HG03196 (cell line): Measurements from ENCODE around the gene PLAAT1.

Experiments
- ATAC-seq: cut with Tn5 transposase; IDR thresholded peaks from one replicate; pipeline ENCODE4 v1.9.1; 2021; ENCODE audit not compliant: unreplicated experiment

PLAAT1 gene

DNA sequence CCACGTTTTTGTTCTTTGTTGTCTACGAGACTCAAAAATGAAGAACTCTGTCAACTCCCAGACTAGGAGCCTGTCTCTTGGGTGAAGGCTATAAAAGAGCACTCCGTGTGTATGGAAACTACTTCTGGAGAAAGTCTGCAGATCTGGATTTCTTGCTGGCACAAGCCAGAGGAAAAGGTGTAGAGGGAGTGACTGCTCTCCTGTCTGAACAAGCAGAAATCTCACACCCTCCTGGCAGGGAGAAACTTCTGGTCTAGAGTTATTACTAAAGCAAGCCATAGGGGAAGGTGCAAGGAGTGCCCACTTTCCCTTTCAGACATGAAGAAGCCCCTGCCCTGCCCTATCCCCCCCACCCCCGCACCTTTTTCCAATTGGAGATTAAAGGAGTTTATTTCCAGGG, 9.5 kb downstream of the PLAAT1 start:
- no peak for ATAC-seq

DNA sequence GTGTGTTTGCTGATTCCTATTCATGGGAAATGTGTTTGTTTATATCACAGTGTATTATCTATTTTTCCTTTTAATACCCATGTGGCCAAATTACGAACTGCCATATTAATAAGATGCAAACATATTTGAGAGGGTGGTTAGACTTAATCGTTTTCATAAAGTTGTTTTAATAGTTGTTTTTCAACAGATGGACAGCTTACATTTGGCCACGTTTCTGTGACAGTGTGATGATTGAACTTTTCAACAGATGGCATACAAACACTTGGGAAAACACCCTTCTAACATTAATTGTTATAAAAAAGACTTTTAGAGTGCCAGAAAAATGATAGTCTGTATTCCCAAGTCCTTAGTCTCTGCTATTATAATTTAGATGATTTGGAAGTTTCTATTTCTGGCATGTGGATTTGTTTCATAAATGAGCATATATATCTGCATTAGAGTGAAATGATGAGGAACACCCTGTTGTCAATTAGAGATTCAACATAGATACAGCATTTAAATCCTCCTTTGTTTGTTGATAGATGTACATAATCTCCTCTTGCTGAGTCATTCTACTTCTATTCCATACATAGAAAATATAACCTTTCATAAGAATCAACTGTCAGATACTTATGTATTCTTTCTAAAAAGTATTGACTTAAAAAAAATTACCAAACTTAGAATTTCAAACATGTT, 13.1 kb downstream of the PLAAT1 start:
- ATAC-seq = no peak

DNA sequence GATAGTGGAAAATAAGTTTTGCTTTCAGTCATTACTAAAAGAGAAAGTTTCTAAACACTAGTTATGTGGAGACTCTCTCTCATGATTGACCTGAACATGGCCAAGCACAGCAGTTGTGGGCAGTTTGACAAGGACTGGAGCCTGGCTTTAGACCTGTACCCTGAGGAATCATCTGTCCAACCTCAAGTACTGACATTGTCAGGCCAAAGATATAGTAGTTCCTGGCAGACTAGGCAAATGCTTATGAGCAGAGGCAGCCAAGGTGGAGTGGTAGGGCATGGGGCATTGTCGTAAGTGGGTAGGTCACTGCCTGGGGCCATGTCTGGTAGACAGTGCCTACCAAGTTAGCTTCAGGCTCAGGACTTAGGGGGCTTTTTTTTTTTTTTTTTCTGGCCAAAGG, 20.9 kb downstream of the PLAAT1 start:
- ATAC-seq = no peak

DNA sequence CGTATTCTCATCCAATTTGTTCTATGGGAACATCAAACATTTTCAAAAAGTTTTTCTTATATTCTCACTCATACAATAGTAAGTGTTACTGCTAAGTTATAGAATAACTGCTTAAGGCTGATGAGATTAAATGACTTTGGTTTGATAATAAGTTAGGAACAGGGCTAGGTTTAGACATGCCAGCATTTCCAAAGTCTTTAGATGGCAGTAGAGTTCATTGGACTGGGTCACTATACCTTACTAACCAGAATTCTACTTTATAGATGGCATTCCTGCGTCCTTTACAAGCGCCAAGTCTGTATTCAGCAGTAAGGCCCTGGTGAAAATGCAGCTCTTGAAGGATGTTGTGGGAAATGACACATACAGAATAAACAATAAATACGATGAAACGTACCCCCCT, 21.7 kb downstream of the PLAAT1 start:
- no peak for ATAC-seq

DNA sequence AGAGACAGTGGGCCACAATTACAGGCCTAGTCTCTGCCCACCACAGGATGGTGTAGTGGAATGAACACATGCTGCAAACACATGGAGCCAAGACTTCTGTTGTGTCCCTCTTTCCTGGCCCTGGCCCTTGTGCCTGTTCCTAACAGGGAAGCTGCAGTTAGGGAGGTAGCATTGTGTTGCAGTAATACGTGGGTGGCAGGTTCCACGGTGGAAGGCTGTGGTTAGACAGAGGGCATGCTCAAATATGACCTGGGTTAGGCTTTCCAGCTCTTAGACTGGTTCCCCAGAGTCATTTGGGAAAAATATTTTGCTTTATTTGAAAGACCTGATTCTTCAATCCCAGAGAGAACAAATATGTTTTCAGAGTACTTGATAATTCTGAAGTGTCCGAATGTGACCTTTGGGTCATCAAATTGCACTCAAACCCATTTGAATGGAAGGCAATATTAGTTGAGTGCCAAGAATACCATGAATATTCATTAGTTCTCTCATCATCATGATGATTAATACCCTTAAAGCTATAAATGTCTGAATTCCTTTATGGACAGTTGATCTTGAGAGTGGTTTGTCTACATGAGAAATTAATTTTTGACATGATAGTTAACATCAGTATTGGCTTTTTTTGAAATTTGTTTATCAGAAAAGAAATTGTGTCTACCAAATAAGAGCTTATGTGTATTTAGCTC, 28.5 kb downstream of the PLAAT1 start:
- ATAC-seq = no peak

DNA sequence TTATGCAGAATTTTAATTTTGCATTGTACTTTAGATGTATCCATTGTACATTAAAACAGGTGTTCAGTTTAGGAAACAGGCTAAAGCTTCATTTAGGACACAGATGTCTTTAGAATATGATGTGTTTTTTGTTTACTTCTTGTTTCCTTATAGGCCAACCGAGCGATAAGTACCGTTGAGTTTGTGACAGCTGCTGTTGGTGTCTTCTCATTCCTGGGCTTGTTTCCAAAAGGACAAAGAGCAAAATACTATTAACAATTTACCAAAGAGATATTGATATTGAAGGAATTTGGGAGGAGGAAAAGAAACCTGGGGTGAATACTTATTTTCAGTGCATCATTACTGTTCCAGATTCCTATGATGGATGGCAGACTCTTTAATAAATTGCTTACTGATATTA, 29.4 kb downstream of the PLAAT1 start:
- ATAC-seq = no peak

DNA sequence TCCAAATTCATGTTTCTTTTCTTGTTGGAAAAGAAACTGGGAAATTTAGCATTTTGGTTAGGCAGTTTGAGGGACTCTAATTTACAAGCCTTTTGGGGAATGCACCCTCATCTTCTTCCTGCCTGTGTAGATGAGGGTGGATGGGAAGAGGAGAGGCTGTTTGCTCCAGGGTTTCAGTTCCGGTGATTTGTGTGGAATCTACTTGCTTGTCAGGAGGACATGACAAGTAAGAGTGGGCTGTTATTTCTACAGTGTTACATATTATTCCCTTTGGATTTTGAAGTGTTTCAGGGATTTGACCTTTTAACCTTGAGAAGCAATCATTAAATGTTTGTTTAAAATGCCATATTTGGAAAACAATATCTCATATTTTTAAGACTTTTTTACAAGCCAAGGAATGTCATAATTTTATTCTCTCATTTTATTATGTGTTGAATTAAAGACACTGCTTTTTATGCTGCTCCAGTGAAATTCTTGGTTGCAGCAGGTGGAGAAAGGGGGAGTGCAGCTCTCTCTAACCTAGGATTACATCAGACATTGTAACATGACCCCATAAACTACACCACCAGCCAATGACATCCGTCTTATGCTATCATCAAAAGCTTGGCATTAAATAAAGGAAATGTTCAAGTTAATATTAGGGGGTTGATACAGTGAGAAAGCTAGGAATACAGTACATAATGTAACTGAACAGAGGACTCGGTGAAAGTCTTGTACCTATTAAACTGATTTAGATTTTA, 30.2 kb downstream of the PLAAT1 start:
- ATAC-seq = no peak

DNA sequence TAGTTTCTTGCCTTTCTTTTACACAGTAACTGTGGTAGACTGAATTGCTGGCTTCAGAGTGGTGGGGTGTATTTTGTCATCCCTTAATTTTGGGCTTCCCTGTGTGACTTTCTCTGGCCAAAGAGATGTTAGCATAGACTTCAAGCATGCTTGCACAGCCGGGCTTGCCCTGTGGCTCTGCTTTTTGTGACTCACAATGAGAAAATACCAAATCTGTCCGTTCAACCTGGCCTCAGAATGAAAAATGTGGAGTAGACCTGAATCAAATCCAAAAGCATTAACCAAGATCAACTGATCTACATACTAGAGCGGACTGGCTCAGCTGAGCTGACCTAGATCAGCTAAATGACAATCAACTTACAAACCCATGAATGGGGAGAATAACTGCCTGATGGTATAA, 51.4 kb downstream of the PLAAT1 start:
- ATAC-seq = no peak

DNA sequence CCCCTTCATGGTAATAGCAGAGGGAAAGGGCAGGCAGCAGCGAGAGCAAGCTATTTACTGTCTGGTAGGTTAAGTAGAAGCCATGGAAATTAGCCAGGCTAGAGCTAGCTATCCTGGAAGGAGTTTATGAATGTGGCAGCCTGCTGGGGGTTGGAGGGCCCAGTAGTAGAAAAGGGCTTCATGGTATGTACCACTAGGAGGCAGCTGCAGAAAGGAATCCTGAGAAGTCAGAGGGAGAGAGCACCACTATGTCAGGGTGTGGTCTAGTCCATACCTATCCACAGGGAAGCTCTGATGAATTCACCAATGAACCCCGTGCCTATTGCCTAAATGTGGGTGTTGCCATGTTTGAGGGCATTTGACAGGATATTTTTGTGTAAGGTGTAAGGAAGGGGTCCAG, 55.0 kb downstream of the PLAAT1 start:
- no peak for ATAC-seq

DNA sequence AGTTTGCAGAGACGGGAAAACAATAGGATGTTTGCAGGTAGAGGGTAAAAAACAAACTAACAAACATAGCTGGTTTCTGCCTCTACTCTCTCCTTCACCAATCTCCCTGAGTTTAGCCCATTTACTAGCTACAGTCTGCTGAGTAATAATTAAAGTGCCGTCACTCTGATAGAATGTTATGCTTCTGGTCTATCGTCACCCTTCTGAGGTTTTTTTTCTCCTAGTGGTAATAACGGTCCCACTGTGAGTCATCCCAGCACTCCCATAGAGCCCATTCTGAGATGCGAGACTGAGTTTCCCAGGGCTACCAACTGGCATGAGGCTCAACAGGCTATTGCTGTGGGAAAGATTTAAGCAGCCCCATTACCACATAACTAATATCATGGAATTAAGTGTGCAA, 56.4 kb downstream of the PLAAT1 start:
- ATAC-seq = no peak

DNA sequence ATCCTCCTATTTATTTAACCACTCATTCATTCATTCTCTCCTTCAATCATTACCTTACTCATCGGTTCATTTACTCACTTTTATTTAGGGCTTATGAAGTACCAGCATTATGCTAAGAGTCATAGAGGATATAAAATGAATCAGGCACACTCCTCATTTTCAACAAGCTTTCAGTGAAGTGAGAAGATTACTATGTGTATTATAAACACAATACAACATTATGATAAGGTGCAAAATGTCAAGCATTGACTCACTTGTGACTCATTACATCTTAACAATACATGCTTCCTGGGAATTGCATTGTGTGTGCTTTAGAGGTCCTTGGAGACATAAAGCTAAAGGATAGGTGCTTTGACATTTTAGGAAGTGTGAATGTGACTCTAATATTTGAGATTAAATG, 60.4 kb downstream of the PLAAT1 start:
- no peak for ATAC-seq

DNA sequence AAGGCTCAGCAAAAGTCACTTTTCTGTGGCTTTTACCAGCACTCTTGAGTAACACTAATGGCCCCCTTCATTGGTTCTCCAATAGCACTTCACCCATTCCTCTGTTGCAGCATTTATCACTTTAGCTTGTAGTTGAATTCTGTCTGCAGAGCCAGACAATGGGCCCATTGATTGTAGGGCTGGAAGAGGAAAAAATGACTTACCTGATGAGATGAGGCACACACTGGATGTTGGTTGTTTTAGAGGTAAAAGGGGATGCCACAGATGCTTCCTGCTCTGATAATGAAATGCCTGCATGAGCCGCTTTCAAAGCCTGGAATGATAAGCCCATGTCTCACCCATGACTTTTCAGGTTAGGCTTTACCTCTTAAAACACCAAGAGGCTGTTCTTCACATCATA, 64.3 kb downstream of the PLAAT1 start:
- ATAC-seq = no peak

DNA sequence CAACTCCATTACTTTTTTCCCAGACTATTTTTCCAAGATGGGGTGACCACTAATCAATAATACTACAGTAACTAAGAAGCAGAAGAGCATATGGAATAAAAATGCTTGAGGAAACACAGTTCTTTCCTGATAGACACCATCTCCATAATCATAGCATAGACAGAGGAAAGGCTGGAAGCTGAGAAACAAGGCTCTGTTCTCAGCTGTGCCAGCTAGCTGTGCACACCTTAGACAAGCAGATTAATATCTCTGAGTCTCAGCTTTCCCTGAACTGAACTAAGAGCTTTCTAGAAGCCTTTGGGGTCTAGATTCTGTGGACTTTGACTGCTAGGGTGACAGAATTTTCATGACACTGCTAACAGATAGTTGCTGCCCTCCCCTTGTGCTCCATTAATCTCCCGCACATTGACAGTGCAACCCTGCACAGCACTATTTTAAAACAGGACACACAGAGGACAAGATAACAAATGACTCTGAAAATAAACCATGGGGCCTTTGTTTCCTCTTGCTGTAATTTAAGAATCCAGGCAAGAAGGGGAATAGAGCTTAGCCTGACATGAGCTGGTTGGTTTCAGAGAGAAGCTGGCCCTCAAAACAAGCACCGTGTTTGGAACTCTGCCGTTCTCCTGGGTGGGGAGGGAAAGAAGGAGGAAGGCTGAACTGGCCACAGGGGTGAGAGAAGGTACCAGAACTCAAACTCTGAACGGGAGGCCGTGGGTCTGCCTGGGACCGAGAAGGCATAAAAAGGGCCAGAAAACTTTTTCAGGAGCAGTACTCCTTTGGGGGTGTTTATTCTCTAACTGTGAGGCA, 70.1 kb downstream of the PLAAT1 start:
- ATAC-seq = no peak

DNA sequence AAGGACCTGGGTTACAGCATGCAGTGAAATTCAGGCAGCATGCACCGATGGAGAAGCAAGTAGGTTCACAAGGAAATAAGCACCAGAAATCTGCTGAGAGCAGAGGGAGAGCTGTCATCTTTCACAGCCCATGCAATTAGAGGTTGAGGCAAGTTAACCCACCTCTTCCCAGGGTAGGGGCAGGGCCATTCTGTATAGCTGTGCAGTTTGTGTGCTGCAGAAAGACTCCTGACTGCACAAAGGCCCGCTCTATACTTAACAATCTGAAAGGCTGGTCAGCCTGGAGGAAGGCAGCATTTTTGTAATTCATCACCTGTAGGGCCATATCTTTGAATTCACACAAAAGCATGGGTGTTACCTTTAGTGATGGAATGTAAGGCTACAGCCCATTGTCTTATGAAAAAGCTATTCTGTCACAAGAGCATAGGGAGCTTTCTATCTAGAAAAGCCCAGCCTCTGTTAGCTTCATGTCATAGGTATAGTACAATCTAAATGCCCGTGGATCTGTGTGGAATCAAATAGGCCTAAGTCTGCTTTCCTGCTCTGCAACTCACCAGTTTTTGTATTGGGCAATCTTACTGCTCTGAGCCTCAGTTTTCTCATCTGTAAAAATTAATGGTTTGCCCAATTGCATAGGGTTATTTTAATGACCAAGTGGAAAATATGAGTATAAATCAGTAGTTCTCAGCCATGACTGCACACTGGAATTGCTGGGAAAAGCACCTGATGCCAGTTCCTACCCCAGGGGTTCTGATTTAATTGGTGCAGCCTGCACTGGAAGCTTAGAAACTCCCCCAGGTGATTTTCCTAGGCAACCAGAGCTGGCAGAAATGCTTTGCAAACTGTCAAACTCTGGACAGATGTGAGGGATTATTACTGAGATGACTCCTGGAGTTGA, 72.3 kb downstream of the PLAAT1 start:
- ATAC-seq = no peak

DNA sequence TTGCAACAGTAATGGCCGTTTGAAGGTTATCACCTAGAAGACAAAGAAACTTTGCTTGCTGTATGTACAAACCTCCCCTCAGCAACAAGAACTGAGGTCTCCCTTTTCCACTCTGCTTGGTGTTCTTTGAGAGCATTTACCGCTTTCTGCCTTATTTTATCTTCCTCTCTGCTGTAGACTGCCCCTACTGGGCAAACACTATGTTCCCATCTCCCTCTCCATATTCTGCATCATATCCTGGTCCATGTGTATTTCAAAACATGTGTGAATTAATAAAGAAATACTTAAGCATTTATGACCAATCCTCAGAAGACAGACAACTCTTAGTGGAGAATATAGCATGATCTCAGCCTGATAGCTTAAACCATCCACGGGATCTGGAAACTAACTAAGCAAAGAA, 73.1 kb downstream of the PLAAT1 start:
- ATAC-seq = no peak

DNA sequence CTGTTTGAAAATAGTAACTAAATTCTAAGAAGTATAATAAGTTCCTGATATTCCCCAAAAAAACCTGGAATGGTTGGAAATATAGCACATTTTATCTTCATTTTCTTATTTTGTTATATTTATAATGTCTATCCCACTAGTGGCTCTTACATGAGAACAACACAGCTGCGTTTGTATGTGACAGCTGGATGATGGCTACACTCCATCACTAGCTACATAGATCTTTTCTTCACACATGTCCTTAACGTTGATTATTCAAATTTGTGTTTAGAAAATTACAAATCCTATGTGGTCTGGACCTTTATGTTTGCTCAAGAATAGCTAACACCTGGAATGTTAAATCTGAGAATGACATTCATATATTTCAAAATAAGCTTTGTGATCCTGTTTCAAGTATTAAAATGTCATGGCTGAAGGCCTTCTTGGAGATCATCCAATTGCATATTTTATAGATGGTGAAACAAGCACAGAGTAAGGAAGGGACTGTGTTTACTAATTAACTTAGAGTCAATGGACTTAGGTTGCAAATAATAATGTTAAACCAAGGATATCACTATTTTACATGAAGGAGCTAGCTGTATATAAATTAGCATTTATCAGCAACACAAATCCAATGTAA, 76.8 kb downstream of the PLAAT1 start:
- ATAC-seq = no peak
